Right ventricle myocardium inferior (tissue), 1 donor: ENCODE measurements around the gene LGALS9C. TPM values are rescaled to one million over a fixed set of nuclear protein-coding genes. Genes with fewer than 3 reads are reported as not detected.
"Not testable (repeated sequence)": the region's sequence is repeated elsewhere in the genome, so short reads cannot be mapped to it uniquely, and the experiment has no call there.

Source experiments
- ATAC-seq: fragments of 200-7000 bp; cut with Tn5 transposase; one replicate; pipeline ENCODE4 v1.9.1; 2020; ENCODE audit warnings: mild to moderate bottlenecking, moderate library complexity
- DNase-seq: peaks from one replicate; pipeline ENCODE4 v3.0.0; 2021; ENCODE audit errors: missing footprints
- intact Hi-C: fragments of 100-400 bp; cut with DNase I; formaldehyde crosslinking; loops from one replicate; pipeline ENCODE4 v1.11.0; 2022
- total RNA-seq: library from RNA; stranded (reverse); fragmentation: NEBNext Ultra II Directional; extraction: Animal tissue kit (Norgen Biotek cat#: 25700); gene quantifications from one replicate; pipeline ENCODE4 v1.2.1, GENCODE V29; 2021
- donor health status: DM: no; HTN: yes; CAD: no; lungs with severe emphysema.

The LGALS9C gene
- total RNA-seq, 1 donor from 2014 or later, result not detected

DNA sequence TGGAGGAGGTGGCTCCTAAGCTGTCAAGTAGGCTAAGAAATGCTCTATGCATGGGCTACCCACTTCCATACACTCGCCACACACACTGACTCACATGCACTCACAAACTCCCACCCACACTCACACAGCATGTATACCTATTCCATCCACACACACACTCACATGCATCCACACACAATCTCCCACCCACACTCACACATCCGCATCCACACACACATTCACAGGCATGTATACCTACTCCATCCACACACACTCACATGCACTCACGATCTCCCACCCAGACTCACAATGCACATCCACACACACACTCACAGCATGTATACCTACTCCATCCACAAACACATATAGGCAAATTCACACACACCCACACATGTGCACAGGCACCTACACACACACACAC, 32.1 kb downstream of the LGALS9C start:
- DNase-seq, intact Hi-C loops, ATAC-seq: not testable (repeated sequence)

DNA sequence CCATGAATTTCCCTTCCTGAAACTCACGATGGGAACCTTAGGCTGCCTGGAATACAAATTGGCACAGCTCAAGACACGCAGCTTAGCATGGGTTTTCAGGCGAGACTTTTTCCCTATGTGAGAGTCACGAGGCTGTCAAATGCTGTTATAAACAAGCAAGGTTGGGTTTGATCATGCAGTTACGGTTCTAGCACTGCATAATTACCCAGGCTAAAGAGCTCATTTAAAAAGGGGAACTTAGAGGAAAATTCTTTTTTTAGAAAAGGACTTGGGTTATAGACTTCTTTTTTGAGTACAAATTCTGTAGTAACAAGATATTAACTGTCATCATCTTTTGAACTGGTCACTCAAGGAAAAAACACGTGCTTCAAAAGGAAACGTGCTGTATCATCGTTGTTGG, 44.5 kb downstream of the LGALS9C start:
- DNase-seq, ATAC-seq, intact Hi-C loops: not testable (repeated sequence)

DNA sequence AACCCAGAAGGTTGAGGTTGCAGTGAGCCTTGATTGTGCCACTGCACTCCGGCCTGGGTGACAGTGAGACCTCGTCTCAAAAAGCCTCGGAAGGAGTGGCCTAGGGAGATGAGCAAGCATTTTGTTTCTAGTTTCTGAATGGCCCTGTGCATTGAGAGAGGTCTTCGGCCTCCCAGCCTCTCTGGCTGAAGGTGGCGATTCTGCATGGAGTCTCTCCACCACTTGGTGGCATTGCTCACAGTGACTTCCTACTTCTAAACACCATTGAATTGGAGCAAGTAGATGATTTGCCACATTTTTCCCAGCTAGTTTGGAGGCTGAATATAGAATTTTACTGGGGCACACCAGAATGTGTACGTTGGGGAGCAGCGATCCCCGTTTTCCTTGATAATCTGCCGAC, 48.4 kb downstream of the LGALS9C start:
- DNase-seq, intact Hi-C loops, ATAC-seq: not testable (repeated sequence)

DNA sequence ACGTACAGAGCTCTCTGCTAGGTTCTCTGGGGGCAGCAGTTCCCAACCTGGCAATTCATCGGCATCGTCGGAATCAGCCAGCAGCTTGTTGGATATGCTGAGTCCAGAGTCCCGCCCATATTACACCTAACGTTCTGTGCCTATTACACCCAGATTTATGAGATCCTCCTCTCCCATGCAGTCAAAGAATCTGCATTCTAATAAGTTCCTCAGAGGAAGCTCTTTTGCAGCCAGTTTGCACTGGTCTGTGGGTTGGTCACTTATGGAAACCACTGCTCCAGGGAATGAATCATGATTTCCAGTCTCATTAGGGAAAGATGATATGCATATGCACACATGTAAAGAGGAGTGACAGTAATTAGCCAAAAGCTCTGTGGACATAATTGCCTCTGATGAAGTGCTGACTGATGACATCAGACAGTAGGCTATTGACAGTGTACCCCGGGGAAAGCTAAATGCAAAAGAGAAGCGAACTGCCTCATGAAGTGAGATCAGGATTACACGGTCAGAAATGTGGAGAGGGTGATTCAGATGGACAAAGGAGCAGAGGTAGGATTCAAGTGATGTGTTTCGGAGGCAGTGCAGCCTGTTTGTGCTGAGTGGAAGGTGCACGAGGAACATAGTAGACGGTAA, 49.7 kb downstream of the LGALS9C start:
- intact Hi-C loops, DNase-seq: not testable (repeated sequence)

DNA sequence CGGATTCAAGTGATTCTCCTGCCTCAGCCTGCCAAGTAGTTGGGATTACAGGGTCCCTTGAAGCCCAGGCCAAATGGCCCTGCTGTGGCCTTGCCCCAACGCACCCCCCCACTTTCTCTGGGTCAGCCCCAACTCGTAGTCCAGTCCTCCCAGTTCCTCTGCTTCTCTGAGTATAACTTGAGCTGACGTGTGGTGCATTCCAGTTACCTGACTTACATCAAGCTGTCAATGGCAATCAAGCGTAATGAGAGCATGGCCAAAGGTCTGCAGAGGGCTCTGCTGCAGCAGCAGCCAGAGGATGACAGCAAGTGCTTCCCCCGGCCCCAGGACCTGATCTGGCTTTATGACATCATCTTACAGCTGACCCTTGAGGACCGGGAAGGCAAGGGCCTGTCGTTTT, 50.8 kb downstream of the LGALS9C start:
- ATAC-seq, intact Hi-C loops: not testable (repeated sequence)

More for the DNA sequence above, 49.7 kb downstream of the LGALS9C start:
- ATAC-seq, result not testable (repeated sequence)

DNA sequence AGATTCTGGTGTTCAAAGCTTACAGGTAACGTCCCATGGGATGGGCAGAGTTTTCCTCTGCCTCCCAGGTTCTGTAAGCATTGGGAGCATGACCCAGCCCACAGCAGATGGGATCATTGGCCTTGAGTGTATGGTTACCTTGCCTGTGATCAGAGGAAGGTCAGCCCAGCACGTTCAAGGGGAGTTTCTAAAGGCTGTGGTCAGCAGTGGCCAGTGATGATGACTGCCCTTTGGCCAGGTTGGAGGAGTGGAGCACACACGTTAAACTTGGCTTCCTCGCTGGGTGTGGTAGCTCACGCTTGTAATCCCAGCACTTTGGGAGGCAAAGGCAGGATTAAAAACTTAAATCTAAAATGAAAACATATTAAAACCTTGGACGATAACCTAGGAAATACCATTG, 51.8 kb downstream of the LGALS9C start:
- DNase-seq, ATAC-seq, intact Hi-C loops: not testable (repeated sequence)

More for the DNA sequence above, 50.8 kb downstream of the LGALS9C start:
- not testable (repeated sequence) for DNase-seq

DNA sequence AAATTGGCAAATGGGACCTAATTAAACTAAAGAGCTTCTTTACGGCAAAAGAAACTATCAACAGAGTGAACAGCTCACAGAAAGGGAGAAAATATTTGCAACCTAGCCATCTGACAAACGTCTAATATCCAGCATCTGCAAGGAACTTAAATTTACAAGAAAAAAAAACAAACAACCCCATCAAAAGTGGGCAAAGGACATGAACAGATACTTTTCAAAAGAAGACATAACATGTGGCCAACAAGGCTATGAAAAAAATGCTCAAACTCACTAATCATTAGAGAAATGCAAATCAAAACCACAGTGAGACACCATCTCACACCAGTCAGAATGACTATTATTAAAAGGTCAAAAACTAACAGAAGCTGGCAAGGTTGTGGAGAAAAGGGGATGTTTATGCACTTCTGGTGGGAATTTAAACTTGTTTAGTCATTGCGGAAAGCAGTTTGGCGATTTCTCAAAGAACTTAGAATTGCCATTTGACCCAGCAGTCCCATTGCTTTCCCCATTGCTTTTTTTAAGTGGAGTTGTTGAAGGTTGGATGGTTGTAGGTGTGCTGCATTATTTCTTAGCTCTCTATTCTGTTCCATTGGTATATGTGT, 52.4 kb downstream of the LGALS9C start:
- DNase-seq, ATAC-seq, intact Hi-C loops: not testable (repeated sequence)

DNA sequence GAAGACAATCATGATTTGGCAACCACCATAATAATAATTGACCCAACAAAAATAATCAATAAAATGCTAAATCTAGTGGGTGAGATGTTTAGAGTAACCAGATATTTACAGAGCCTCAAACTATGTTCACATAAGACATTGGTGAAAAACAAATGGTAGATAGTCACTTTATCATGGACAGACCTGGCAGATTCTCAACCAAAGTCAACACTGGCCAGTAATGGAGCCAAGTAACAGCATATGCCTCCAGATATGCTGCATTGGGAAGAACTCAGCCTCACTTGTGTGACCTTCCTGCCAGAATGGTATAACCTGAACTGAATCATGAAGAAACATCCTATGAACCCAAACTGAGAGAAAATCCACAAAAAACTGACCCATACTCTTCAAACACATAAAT, 53.8 kb downstream of the LGALS9C start:
- ATAC-seq, intact Hi-C loops, DNase-seq: not testable (repeated sequence)

DNA sequence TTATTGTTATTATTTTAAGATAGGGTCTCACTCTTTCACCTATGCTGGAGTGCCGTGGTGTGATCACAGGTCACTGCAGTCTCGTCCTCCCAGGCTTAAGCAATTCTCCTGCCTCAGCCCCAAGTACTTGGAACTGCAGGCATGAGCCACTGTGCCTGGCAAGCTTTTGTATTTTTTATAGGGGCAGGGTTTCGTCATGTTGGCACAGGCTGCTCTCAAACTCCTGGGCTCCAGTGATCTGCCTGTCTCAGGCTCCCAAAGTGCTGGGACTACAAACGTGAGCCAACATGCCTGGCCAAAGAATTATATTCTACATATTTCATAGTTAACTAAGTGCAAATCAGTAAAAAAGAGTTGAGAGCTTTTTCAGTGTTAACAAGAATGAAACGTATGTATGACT, 65.6 kb downstream of the LGALS9C start:
- peak; percentile 57 for ATAC-seq
- DNase-seq, intact Hi-C loops: not testable (repeated sequence)

DNA sequence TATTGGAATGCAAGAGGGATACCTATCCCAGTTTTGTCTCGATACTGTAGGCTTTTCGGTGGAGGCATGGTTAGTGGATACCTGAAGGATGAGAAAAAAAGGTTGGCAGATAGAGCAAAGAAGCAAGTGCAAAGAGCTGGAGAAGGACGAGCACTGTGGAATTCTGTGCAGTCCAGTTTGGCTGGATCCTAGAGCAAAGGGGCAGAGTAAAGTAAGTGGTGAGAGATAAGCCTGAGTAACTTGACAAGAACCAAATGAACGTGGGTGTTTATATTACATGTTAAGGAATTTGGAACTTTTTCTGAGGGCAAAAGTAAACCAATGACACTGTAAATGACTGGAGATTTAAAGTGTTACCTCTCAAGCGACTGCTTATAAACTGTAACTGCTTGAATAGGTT, 66.3 kb downstream of the LGALS9C start:
- DNase-seq, ATAC-seq, intact Hi-C loops: not testable (repeated sequence)

Other genes with a start within 250 kb of the LGALS9C start
- gene FLII, start 218.1 kb upstream of the LGALS9C start, total RNA-seq, result 299 TPM
- gene MIEF2, start 216.1 kb upstream of the LGALS9C start, total RNA-seq, result 31.3 TPM
- 10.4 TPM for gene TOP3A, start 161.8 kb upstream of the LGALS9C start, total RNA-seq
- 11.8 TPM for gene SMCR8, start 161.5 kb upstream of the LGALS9C start, total RNA-seq
- gene SHMT1, start 113.2 kb upstream of the LGALS9C start, total RNA-seq, result 9.9 TPM
- gene EVPLL, start 99.0 kb upstream of the LGALS9C start, total RNA-seq, result not detected
- gene TBC1D28, start 167.6 kb downstream of the LGALS9C start, total RNA-seq, result not detected
- 1.2 TPM for gene FOXO3B, start 205.5 kb downstream of the LGALS9C start, total RNA-seq